PFSK-1 (cell line): ENCODE data around the gene ULK4.

Experiments
- POLR2AphosphoS5 ChIP-seq: IDR thresholded peaks from 2 replicates; pipeline ENCODE4 v1.6.1; 2012; ENCODE audit warnings: low read depth, mild to moderate bottlenecking, control low read depth, low read length, moderate library complexity
- SIN3A ChIP-seq: IDR thresholded peaks from 2 replicates; pipeline ENCODE4 v1.6.1; 2012; ENCODE audit warnings: mild to moderate bottlenecking, low read length, moderate library complexity, borderline replicate concordance; ENCODE audit not compliant: insufficient read depth
- TAF1 ChIP-seq: IDR thresholded peaks from 2 replicates; pipeline ENCODE4 v1.6.1; 2012; ENCODE audit warnings: low read length, control low read depth, borderline replicate concordance; ENCODE audit not compliant: insufficient read depth

- TF ChIP-seq POLR2AphosphoS5, result no peak
- no peak for TF ChIP-seq TAF1
- TF ChIP-seq SIN3A, result no peak
Observed at GRCh38 chr3:41464858-41465257, 497.0 kb downstream of the ULK4 start.
